OCI-LY7 (cell line): ENCODE measurements around the gene HSPA4. TPM values are rescaled to one million over a fixed set of nuclear protein-coding genes. Genes with fewer than 3 reads are reported as not detected.

Experiments used
- BruUV-seq: library from RNA; stranded (reverse); fragments of 400-500 nt; replicated peaks from 2 replicates; lab custom pipeline; 2021; lab: Mats Ljungman, UMichigan
- CTCF ChIA-PET: fragments of 300-600 bp; sonication (Branson Sonifier 250); formaldehyde crosslinking; loops from one replicate; lab custom pipeline; 2022; ENCODE audit warnings: antibody characterized with exemption; ENCODE audit not compliant: unreplicated experiment; lab: Charles Lee
- POLR2A ChIA-PET: fragments of 300-600 bp; sonication (Branson Sonifier 250); formaldehyde crosslinking; loops from one replicate; lab custom pipeline; 2022; ENCODE audit warnings: antibody characterized with exemption; lab: Charles Lee
- DNase-seq: peaks from one replicate; pipeline ENCODE4 v3.0.0-alpha.2; 2015; ENCODE audit warnings: low spot score
- H2AFZ ChIP-seq: fragments of 200-600 bp; sonication (generic), shearing (Covaris generic); 2 replicates; pipeline ENCODE4 v1.6.1; 2014; ENCODE audit warnings: mild to moderate bottlenecking, antibody characterized with exemption, low read length, moderate library complexity
- H3K27ac ChIP-seq: fragments of 200-600 bp; sonication (generic); 2 replicates; pipeline ENCODE4 v1.5.1; 2014; ENCODE audit warnings: mixed run types, low read depth, mild to moderate bottlenecking, moderate library complexity, low read length, inconsistent platforms; ENCODE audit not compliant: poor library complexity, severe bottlenecking
- H3K36me3 ChIP-seq: fragments of 200-600 bp; sonication (generic); 2 replicates; pipeline ENCODE4 v1.6.1; 2014; ENCODE audit warnings: mild to moderate bottlenecking, antibody characterized with exemption, low read length, moderate library complexity, mixed read lengths; ENCODE audit not compliant: insufficient read depth
- H3K4me1 ChIP-seq: fragments of 200-600 bp; sonication (generic); 2 replicates; pipeline ENCODE4 v1.5.1; 2014; ENCODE audit warnings: mild to moderate bottlenecking, low read length; ENCODE audit not compliant: insufficient read depth, poor library complexity, severe bottlenecking
- H3K4me2 ChIP-seq: fragments of 200-600 bp; sonication (generic); 2 replicates; pipeline ENCODE4 v1.6.1; 2014; ENCODE audit warnings: mild to moderate bottlenecking, low read length
- H3K4me3 ChIP-seq: fragments of 200-600 bp; sonication (generic); 2 replicates; pipeline ENCODE4 v1.5.1; 2014; ENCODE audit warnings: mild to moderate bottlenecking, low read depth, low read length; ENCODE audit not compliant: poor library complexity, severe bottlenecking
- H3K79me2 ChIP-seq: fragments of 200-600 bp; sonication (generic); 2 replicates; pipeline ENCODE4 v1.6.1; 2016; ENCODE audit warnings: low read depth, mild to moderate bottlenecking, low read length, moderate library complexity, mixed read lengths; ENCODE audit not compliant: insufficient read depth
- H3K9me2 ChIP-seq: fragments of 200-600 bp; sonication (generic); 2 replicates; pipeline ENCODE4 v1.6.1; 2016; ENCODE audit warnings: mild to moderate bottlenecking, low read length, mixed read lengths; ENCODE audit not compliant: insufficient read depth
- H3K9me3 ChIP-seq: fragments of 200-600 bp; sonication (generic); 2 replicates; pipeline ENCODE4 v1.6.1; 2014; ENCODE audit warnings: mild to moderate bottlenecking, mixed run types, low read length, mixed read lengths
- H4K20me1 ChIP-seq: fragments of 200-600 bp; sonication (generic); 2 replicates; pipeline ENCODE4 v1.6.1; 2014; ENCODE audit warnings: mild to moderate bottlenecking, antibody characterized with exemption, low read length, moderate library complexity, mixed read lengths; ENCODE audit not compliant: insufficient read depth
- CTCF ChIP-seq: fragments of 200-600 bp; sonication (generic); conservative IDR thresholded peaks from 2 replicates; pipeline ENCODE4 v1.5.1; 2014; ENCODE audit warnings: mild to moderate bottlenecking, antibody characterized with exemption, low read length, moderate library complexity, mixed read lengths
- EZH2phosphoT487 ChIP-seq: fragments of 200-600 bp; sonication (generic); IDR thresholded peaks from 2 replicates; pipeline ENCODE4 v1.6.1; 2018; ENCODE audit warnings: low read depth, borderline replicate concordance, mild to moderate bottlenecking, mixed run types, antibody characterized with exemption, low read length, moderate library complexity, mixed read lengths
- intact Hi-C: fragments of 100-400 bp; cut with micrococcal nuclease; formaldehyde crosslinking; loops from one replicate; pipeline ENCODE4 v1.10.0; 2022; ENCODE audit not compliant: unreplicated experiment
- total RNA-seq, 2 experiments: library from RNA; depleted of rRNA in 1 of 2; stranded (reverse); fragments of >200 nt in 1 of 2; shearing (Covaris generic) in 1 of 2; gene quantifications; 2 replicates each; pipeline ENCODE4 v1.2.3, GENCODE V29; 2014 to 2022

Gene HSPA4
- total RNA-seq, 2 experiments from 2014 or later = 65.4 to 226 TPM

GRCh38 chr5:133117912-133118445 lies 66.2 kb downstream of the HSPA4 start:
- no TSS peak for BruUV-seq
- Histone ChIP-seq H3K36me3 (no peaks in the 10 kb centered on the region), H4K20me1 (no peaks in the 10 kb centered on the region), H3K9me3 (no peaks in the 10 kb centered on the region), H3K4me3 (no peak overlapping the region), H2AFZ (no peak overlapping the region), H3K79me2 (no peaks in the 10 kb centered on the region), H3K9me2 (no peaks in the 10 kb centered on the region), H3K4me2 (no peak overlapping the region), H3K4me1 (peaks cover 54% of the 10 kb centered on the region), H3K27ac (no peak overlapping the region)
- ChIA-PET POLR2A (interaction anchor here (0.6 kb wide), 1 partner anchor 861 kb away, joined by 3 read pairs; no protein-coding TSS in a partner anchor), CTCF (interaction anchor here (1.1 kb wide), 1 partner anchor 11 kb away, joined by 3 read pairs; no protein-coding TSS in a partner anchor)
- intact Hi-C loops = no loop called here
- no peak for DNase-seq
- TF ChIP-seq EZH2phosphoT487 = no peak
- TF ChIP-seq CTCF = no peak

GRCh38 chr5:133118741-133119140 lies 66.9 kb downstream of the HSPA4 start:
- no peak for DNase-seq
- POLR2A ChIA-PET = no interaction called here

More at GRCh38 chr5:133118741-133119140, 66.9 kb downstream of the HSPA4 start:
- Histone ChIP-seq H3K27ac (no peak overlapping the region), H3K36me3 (no peaks in the 10 kb centered on the region), H3K4me3 (no peak overlapping the region), H3K4me1 (peaks cover 46% of the 10 kb centered on the region), H4K20me1 (no peaks in the 10 kb centered on the region), H2AFZ (no peak overlapping the region; the same call in 1 of the 2 replicates), H3K9me2 (no peaks in the 10 kb centered on the region), H3K4me2 (no peak overlapping the region), H3K9me3 (no peaks in the 10 kb centered on the region), H3K79me2 (no peaks in the 10 kb centered on the region)
- CTCF ChIA-PET = no interaction called here
- intact Hi-C loops = no loop called here
- BruUV-seq = no TSS peak
- TF ChIP-seq CTCF (no peak), EZH2phosphoT487 (no peak)
